K562 (cell line): ENCODE data around the gene ACBD4. TPM values are rescaled to one million over a fixed set of nuclear protein-coding genes. Genes with fewer than 3 reads are reported as not detected.

Experiments used
- BDP1 ChIP-seq: IDR thresholded peaks from 3 replicates; pipeline ENCODE4 v1.6.1; 2011; ENCODE audit not compliant: insufficient read length, insufficient read depth
- BRD4 ChIP-seq: fragments of 200-600 bp; sonication (generic); IDR thresholded peaks from 2 replicates; pipeline ENCODE4 v1.6.1; 2017; ENCODE audit warnings: inconsistent platforms
- EGR1 ChIP-seq: fragments of 450-650 bp; conservative IDR thresholded peaks from 2 replicates; pipeline ENCODE4 v1.6.1; 2017; ENCODE audit warnings: mild to moderate bottlenecking
- ELF2 ChIP-seq: fragments of 250-450 bp; sonication (Bioruptor Pico); IDR thresholded peaks from 2 replicates; pipeline ENCODE4 v1.5.0; 2021; ENCODE audit warnings: mild to moderate bottlenecking
- FOXK2 ChIP-seq, 2 experiments: fragments of 450-650 bp; IDR thresholded peaks in 1 of 2; conservative IDR thresholded peaks in 1 of 2; 2 replicates each; pipeline ENCODE4 v1.6.1; 2016; ENCODE audit warnings: low read depth in 2 of 2, mild to moderate bottlenecking in 1 of 2
- MECOM ChIP-seq: fragments of 250-450 bp; sonication (Bioruptor Pico); IDR thresholded peaks from 2 replicates; pipeline ENCODE4 v1.8.0; 2022; ENCODE audit warnings: inconsistent platforms
- SETDB1 ChIP-seq: IDR thresholded peaks from one replicate; pipeline ENCODE4 v1.6.1; 2012; ENCODE audit warnings: low read length, control low read depth, inconsistent platforms
- ZBTB43 ChIP-seq: sonication (generic); formaldehyde crosslinking; IDR thresholded peaks from 2 replicates; pipeline ENCODE4 v1.8.0; 2023; ENCODE audit warnings: mild to moderate bottlenecking, missing genetic modification reagents
- ZNF655 ChIP-seq: fragments of 250-450 bp; sonication (Bioruptor Pico); IDR thresholded peaks from 2 replicates; pipeline ENCODE4 v1.5.0; 2021
- polyA plus RNA-seq, 8 experiments: library from polyadenylated mRNA; depleted of rRNA in 4 of 8; stranded (reverse) in 5 of 8; unstranded in 3 of 8; fragments of >200 nt; fragmentation: Nextera tagmentation in 2 of 8; fragmentation: Illumina TruSeq in 1 of 8; extraction: Ambion mirVana in 2 of 8; extraction: Trizol in 1 of 8; gene quantifications; 2 replicates each; pipeline versions ENCODE4 v1.2.1 to v1.2.3, GENCODE V29; 2011 to 2014; ENCODE audit warnings: inconsistent platforms in 1 of 8, missing spikeins in 1 of 8
- total RNA-seq, 7 experiments: library from RNA; depleted of rRNA in 6 of 7; stranded (reverse); fragments of >200 nt in 6 of 7; fragmentation: Illumina TruSeq in 2 of 7; extraction: Trizol in 2 of 7; gene quantifications; 2 replicates each; pipeline versions ENCODE4 v1.2.1 to v1.2.3, GENCODE V29; 2011 to 2021; ENCODE audit warnings: low replicate concordance in 1 of 7
- TF ChIP-seq, protein P1 (sequence below): fragments of 250-450 bp; sonication (Bioruptor Pico); IDR thresholded peaks from 2 replicates; pipeline ENCODE4 v1.4.0; 2020; ENCODE audit warnings: mild to moderate bottlenecking, moderate library complexity
- TF ChIP-seq, protein P2 (sequence below): fragments of 450-650 bp; IDR thresholded peaks from 2 replicates; pipeline ENCODE4 v1.6.1; 2016
- TF ChIP-seq, protein P3 (sequence below): conservative IDR thresholded peaks from 2 replicates; pipeline ENCODE4 v1.6.1; 2011; ENCODE audit warnings: low read depth, mild to moderate bottlenecking, low read length; ENCODE audit not compliant: control insufficient read depth
- TF ChIP-seq, protein P4 (sequence below): fragments of 250-450 bp; sonication (Bioruptor Pico); IDR thresholded peaks from 2 replicates; pipeline ENCODE4 v1.8.0; 2022; ENCODE audit warnings: inconsistent platforms

ACBD4 gene
- total and polyA plus RNA-seq, 9 of the 15 experiments (the other 6 are each of a cell fraction or from before 2014, with no cell fraction given) = 0.14 to 6.9 (median 4.6) TPM

DNA sequence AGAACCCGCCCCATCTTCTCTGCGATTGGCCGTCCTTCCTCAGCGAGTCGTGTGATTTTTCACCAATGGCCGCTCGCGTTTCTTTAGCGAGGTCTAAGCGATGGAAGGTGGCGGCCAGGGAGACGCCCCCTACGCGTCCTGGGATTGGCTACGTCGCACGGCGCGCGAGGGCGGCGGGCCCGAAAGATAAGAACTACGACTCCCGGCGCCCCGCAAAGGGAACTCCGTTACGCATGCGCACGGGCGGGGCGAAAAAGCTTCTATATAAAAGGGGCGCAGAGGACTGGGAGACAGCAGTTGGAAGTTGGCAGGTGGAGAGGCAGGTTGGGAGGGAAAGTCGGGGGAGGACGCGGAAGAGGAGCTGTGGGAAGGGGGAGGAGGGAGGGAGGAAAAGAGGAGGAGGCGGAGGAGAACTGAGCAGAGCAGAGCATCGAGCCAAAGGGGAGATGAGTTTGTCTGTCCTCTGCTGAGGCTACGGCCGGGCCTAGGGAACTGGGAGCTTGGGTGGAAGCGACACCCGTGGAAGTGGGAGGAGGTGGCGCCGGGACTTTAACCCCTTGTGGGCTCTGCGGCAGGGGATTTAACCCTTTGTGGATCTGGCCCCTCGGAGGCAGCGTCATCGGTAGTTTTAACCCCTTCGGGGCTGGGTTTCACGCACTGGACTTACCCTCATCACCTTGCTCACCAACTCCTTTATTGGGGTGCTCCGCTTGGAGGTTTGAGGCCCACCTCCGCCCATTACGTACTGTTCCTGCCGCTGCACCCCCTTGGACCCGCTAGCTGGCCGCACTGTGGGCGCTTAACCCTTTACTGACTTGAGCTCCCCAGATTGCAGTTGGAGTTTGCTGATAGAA lies 12.9 kb downstream of the ACBD4 start, which contains the start of gene HEXIM1 (continued):
- TF ChIP-seq, protein P1, sequence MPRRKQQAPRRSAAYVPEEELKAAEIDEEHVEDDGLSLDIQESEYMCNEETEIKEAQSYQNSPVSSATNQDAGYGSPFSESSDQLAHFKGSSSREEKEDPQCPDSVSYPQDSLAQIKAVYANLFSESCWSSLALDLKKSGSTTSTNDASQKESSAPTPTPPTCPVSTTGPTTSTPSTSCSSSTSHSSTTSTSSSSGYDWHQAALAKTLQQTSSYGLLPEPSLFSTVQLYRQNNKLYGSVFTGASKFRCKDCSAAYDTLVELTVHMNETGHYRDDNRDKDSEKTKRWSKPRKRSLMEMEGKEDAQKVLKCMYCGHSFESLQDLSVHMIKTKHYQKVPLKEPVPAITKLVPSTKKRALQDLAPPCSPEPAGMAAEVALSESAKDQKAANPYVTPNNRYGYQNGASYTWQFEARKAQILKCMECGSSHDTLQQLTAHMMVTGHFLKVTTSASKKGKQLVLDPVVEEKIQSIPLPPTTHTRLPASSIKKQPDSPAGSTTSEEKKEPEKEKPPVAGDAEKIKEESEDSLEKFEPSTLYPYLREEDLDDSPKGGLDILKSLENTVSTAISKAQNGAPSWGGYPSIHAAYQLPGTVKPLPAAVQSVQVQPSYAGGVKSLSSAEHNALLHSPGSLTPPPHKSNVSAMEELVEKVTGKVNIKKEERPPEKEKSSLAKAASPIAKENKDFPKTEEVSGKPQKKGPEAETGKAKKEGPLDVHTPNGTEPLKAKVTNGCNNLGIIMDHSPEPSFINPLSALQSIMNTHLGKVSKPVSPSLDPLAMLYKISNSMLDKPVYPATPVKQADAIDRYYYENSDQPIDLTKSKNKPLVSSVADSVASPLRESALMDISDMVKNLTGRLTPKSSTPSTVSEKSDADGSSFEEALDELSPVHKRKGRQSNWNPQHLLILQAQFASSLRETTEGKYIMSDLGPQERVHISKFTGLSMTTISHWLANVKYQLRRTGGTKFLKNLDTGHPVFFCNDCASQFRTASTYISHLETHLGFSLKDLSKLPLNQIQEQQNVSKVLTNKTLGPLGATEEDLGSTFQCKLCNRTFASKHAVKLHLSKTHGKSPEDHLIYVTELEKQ (CRISPR knock-in tag) = no peak
- TF ChIP-seq BRD4 (no peak; the same call in 1 of the 2 replicates), BDP1 (no peak), FOXK2 (conservative IDR thresholded peaks at IDR 0.05 in 1 of 2, IDR thresholded peaks at IDR 0.05 in 1 of 2; ENCODE audit: low read depth in 2 of 2) (peak in 1 of 2 experiments; percentile 28; a peak in 3 of 4 replicates), EGR1 (peak; percentile 96), SETDB1 (peak; percentile 94), MECOM (peak; percentile 26; the same call in 1 of the 2 replicates), ELF2 (CRISPR knock-in tag) (peak; percentile 93), ZNF655 (CRISPR knock-in tag) (0 out of 2 replicates have a peak, but pooled peaks have one; percentile 61), ZBTB43 (CRISPR knock-in tag) (no peak; the same call in 1 of the 2 replicates)
- TF ChIP-seq, protein P2, sequence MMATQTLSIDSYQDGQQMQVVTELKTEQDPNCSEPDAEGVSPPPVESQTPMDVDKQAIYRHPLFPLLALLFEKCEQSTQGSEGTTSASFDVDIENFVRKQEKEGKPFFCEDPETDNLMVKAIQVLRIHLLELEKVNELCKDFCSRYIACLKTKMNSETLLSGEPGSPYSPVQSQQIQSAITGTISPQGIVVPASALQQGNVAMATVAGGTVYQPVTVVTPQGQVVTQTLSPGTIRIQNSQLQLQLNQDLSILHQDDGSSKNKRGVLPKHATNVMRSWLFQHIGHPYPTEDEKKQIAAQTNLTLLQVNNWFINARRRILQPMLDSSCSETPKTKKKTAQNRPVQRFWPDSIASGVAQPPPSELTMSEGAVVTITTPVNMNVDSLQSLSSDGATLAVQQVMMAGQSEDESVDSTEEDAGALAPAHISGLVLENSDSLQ = peak; percentile 84
- TF ChIP-seq, protein P3, sequence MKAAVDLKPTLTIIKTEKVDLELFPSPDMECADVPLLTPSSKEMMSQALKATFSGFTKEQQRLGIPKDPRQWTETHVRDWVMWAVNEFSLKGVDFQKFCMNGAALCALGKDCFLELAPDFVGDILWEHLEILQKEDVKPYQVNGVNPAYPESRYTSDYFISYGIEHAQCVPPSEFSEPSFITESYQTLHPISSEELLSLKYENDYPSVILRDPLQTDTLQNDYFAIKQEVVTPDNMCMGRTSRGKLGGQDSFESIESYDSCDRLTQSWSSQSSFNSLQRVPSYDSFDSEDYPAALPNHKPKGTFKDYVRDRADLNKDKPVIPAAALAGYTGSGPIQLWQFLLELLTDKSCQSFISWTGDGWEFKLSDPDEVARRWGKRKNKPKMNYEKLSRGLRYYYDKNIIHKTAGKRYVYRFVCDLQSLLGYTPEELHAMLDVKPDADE = peak; percentile 88; the same call in 1 of the 2 replicates
- TF ChIP-seq, protein P4, sequence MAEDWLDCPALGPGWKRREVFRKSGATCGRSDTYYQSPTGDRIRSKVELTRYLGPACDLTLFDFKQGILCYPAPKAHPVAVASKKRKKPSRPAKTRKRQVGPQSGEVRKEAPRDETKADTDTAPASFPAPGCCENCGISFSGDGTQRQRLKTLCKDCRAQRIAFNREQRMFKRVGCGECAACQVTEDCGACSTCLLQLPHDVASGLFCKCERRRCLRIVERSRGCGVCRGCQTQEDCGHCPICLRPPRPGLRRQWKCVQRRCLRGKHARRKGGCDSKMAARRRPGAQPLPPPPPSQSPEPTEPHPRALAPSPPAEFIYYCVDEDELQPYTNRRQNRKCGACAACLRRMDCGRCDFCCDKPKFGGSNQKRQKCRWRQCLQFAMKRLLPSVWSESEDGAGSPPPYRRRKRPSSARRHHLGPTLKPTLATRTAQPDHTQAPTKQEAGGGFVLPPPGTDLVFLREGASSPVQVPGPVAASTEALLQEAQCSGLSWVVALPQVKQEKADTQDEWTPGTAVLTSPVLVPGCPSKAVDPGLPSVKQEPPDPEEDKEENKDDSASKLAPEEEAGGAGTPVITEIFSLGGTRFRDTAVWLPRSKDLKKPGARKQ (CRISPR knock-in tag) = no peak
